ENCODE measurements around the gene CYP1A1. TPM values are rescaled to one million over a fixed set of nuclear protein-coding genes. Genes with fewer than 3 reads are reported as not detected.

CYP1A1 gene
- total and polyA plus RNA-seq, 2 of the 13 experiments (the other 11 are each of a cell fraction or from before 2014, with no cell fraction given), result 7.9 to 8.0 TPM

- TF ChIP-seq, protein P1, sequence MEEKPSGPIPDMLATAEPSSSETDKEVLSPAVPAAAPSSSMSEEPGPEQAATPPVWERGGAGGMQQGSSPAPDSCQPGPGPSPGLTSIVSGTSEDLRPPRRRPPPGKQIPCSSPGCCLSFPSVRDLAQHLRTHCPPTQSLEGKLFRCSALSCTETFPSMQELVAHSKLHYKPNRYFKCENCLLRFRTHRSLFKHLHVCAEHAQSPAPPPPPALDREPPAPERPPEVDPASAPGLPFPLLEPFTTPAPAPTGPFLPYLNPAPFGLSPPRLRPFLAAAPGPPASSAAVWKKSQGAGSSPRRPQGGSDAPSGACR (CRISPR knock-in tag; IDR thresholded peaks at IDR 0.05), result 0 out of 2 replicates have a peak, but pooled peaks have one; percentile 37
- TF ChIP-seq ZNF234 (CRISPR knock-in tag; conservative IDR thresholded peaks at IDR 0.05), result no peak
- TF ChIP-seq ZNF777 (CRISPR knock-in tag; IDR thresholded peaks at IDR 0.05), result peak; percentile 21; the same call in 1 of the 2 replicates
- TF ChIP-seq ZNF282 (IDR thresholded peaks at IDR 0.05; ENCODE audit: partially characterized antibody), result no peak
- 0 out of 2 replicates have a peak, but pooled peaks have one; percentile 26 for TF ChIP-seq AKAP8 (CRISPR knock-in tag; IDR thresholded peaks at IDR 0.05)
- no peak for TF ChIP-seq ZBTB43 (CRISPR knock-in tag; conservative IDR thresholded peaks at IDR 0.05)
- TF ChIP-seq, protein P2, sequence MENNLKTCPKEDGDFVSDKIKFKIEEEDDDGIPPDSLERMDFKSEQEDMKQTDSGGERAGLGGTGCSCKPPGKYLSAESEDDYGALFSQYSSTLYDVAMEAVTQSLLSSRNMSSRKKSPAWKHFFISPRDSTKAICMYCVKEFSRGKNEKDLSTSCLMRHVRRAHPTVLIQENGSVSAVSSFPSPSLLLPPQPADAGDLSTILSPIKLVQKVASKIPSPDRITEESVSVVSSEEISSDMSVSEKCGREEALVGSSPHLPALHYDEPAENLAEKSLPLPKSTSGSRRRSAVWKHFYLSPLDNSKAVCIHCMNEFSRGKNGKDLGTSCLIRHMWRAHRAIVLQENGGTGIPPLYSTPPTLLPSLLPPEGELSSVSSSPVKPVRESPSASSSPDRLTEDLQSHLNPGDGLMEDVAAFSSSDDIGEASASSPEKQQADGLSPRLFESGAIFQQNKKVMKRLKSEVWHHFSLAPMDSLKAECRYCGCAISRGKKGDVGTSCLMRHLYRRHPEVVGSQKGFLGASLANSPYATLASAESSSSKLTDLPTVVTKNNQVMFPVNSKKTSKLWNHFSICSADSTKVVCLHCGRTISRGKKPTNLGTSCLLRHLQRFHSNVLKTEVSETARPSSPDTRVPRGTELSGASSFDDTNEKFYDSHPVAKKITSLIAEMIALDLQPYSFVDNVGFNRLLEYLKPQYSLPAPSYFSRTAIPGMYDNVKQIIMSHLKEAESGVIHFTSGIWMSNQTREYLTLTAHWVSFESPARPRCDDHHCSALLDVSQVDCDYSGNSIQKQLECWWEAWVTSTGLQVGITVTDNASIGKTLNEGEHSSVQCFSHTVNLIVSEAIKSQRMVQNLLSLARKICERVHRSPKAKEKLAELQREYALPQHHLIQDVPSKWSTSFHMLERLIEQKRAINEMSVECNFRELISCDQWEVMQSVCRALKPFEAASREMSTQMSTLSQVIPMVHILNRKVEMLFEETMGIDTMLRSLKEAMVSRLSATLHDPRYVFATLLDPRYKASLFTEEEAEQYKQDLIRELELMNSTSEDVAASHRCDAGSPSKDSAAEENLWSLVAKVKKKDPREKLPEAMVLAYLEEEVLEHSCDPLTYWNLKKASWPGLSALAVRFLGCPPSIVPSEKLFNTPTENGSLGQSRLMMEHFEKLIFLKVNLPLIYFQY (CRISPR knock-in tag; IDR thresholded peaks at IDR 0.05; ENCODE audit: borderline replicate concordance), result peak; percentile 96
- no peak for TF ChIP-seq IKZF1 (IDR thresholded peaks at IDR 0.05)
- no peak for TF ChIP-seq PRPF4 (IDR thresholded peaks at IDR 0.05; ENCODE audit: low read depth, low read length, poor library complexity, severe bottlenecking)
- TF ChIP-seq, protein P3, sequence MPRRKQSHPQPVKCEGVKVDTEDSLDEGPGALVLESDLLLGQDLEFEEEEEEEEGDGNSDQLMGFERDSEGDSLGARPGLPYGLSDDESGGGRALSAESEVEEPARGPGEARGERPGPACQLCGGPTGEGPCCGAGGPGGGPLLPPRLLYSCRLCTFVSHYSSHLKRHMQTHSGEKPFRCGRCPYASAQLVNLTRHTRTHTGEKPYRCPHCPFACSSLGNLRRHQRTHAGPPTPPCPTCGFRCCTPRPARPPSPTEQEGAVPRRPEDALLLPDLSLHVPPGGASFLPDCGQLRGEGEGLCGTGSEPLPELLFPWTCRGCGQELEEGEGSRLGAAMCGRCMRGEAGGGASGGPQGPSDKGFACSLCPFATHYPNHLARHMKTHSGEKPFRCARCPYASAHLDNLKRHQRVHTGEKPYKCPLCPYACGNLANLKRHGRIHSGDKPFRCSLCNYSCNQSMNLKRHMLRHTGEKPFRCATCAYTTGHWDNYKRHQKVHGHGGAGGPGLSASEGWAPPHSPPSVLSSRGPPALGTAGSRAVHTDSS (CRISPR knock-in tag; conservative IDR thresholded peaks at IDR 0.05), result no peak
- no peak for TF ChIP-seq MAF1 (CRISPR knock-in tag; IDR thresholded peaks at IDR 0.05; ENCODE audit: borderline replicate concordance)
- TF ChIP-seq AGO2 (optimal IDR thresholded peaks at IDR 0.05; ENCODE audit: low read depth, low read length), result no peak
- peak; percentile 18 for TF ChIP-seq TAF1 (CRISPR knock-in tag; IDR thresholded peaks at IDR 0.05)
- no peak for TF ChIP-seq PRMT3 (CRISPR knock-in tag; IDR thresholded peaks at IDR 0.05; ENCODE audit: borderline replicate concordance, low read depth)
- TF ChIP-seq MLLT10 (CRISPR knock-in tag; IDR thresholded peaks at IDR 0.05), result no peak
- TF ChIP-seq ZMAT5 (CRISPR knock-in tag; IDR thresholded peaks at IDR 0.05; ENCODE audit: borderline replicate concordance, low read depth), result no peak
- TF ChIP-seq ZNF382 (CRISPR knock-in tag; IDR thresholded peaks at IDR 0.05; ENCODE audit: borderline replicate concordance), result no peak
- no peak for TF ChIP-seq MTF1 (CRISPR knock-in tag; IDR thresholded peaks at IDR 0.05)
- TF ChIP-seq HIVEP1 (CRISPR knock-in tag; IDR thresholded peaks at IDR 0.05), result 0 out of 2 replicates have a peak, but pooled peaks have one; percentile 57
- TF ChIP-seq, protein P4, sequence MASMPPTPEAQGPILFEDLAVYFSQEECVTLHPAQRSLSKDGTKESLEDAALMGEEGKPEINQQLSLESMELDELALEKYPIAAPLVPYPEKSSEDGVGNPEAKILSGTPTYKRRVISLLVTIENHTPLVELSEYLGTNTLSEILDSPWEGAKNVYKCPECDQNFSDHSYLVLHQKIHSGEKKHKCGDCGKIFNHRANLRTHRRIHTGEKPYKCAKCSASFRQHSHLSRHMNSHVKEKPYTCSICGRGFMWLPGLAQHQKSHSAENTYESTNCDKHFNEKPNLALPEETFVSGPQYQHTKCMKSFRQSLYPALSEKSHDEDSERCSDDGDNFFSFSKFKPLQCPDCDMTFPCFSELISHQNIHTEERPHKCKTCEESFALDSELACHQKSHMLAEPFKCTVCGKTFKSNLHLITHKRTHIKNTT (CRISPR knock-in tag; IDR thresholded peaks at IDR 0.05), result no peak
These were observed 781 bp upstream of the CYP1A1 start (continued) for GRCh38 chr15:74725845-74726773.
